Stimulated activated CD8-positive, alpha-beta memory T cell treated with anti-CD3 and anti-CD28 coated beads, Interleukin-12 subunit alpha, Interleukin-12 subunit beta, amount 100 ng/mL, for 1 hour (primary cell): ENCODE results near the gene ITFG1.
"Not testable (repeated sequence)": the region's sequence is repeated elsewhere in the genome, so short reads cannot be mapped to it uniquely, and the experiment has no call there.

Experiments used
- DNase-seq: peaks from one replicate; pipeline ENCODE4 v3.0.0-alpha.2; 2020; ENCODE audit warnings: low read depth

ITFG1 gene

DNA sequence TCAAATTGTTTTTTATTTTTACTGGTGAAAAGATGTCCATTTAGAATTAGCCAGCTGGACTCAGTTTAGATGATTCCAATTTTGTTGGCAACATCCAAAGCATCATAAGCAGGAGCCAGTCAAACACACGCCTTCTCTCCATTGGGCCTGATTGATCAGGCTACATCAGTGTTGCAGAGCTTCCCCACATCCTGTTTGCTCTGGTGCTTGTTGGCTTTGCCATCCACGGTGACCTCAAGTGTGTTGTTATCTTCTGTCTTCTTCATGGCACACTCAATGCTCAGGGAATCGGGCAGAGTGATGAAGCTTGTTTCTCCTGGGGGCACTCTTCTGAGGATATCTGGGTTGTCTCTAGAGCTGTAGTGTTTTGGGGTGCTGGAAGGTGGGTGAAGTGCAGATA lies 310.8 kb downstream of the ITFG1 start:
- no peak for DNase-seq

DNA sequence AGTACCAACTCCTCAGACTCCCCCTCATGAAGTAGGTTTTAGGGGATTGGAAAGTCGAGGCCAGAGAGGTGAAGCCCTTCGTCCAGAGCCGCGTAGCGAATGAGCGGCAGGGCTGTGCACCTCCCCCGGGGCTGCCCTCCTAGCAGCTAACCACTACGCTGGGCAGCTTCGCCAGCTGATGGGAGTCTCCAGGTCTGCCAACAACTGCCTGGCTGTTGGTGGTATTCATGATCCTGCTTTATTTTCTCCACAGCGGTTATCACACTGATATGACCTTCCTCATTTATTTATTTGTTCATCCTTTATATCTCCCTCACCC lies 316.3 kb downstream of the ITFG1 start:
- DNase-seq, result no peak

GRCh38 chr16:47143677-47144558 lies 316.9 kb downstream of the ITFG1 start, which contains the start of gene NETO2:
TSS of gene NETO2 (minus strand) at chr16:47143945. CDS start at chr16:47143612, 333 bp downstream.
- peak; percentile 33 for DNase-seq

DNA sequence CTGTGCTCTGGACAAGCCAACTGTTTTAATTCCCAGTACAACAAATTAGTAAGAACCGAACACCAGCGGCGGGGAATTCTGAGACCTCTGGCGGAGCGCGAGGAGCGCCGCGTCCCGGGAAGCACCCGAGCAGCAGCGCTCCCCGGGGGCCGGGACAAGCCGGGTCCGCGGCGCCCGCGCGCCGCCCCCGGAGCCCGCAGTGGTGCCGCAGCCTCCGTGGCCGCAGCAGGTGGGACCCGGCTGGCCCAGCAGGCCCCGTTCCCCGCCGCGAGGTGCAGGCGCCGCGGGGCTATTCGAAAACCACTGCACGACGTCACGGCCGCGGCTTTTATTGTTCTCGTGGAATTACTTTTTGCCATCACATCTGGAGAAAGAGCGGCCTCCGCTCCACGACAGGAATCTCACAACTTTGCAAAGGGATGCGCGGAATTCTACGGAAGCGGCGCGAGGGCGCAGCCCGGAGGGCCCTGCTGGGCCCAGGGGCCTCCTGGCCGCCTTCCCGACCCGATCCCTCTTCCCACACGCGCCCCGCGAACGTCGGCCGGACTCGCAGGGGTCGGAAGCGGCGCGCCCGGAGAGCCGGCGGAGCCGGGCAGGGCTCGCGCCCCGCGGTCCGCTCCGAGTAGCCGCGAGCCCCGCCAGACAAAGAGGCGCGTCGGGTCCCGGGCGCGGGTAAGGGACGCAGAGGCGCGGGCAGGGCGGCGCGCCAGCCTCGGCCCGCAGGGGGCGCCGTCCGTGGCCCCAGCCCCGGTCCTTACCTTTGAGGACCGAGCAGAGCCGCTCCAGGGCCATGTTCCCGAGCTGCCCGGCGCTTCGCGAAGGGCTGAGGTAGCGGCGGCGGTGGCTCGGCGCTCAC lies 317.8 kb downstream of the ITFG1 start:
- no peak for DNase-seq

GRCh38 chr16:47142486-47142820 lies 318.4 kb downstream of the ITFG1 start:
- DNase-seq, result no peak

DNA sequence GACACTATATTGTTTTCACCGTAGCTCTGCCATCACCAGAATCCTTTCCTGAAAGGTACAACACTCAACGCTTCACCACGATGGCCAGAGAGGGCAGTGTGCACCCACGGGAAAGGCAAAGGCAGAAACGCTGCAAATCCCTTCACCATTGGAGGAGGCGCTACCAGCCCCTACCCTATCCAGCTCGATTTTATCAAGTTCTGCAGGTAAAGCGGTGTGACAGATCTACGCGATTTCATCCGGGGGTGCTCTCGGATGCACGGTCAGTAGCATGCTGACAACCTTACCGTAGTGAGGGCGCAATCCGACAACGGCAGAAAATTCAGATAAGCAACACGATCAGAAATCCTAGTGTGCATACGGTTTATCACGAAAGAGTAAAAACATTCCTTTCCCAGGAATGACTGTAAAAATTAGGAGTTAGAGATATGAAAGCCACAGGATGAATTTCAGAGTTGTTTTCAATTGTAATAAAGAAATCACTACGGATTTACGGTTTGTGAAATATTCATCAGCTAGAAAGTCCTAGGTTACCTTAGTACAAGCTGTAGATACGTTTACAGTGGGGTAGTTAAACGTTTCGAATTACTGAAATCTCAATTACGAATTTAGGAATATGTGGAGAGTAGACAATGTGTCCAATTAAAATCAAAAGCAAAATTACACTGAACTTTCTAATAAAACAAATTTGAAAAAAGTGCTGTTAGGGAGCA lies 318.9 kb downstream of the ITFG1 start:
- DNase-seq, result peak; percentile 71

DNA sequence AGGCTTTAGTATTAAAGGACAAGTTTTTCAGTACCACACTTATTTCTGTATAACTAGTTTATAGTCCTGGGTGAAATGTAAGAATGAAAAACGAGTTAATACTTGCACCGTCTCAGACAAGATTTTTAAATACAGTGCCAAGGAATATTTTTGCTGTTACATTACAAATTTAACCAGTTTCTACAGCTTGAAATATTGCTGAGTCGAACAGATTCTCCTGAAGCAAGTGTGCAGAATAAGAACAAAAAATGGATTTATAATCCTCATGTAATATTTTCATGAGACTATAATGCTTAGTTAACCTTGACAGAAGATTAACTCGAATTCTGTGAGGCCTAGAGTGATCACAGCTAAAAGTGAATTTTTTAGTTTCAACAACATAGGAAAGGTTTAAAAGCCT lies 320.2 kb downstream of the ITFG1 start:
- no peak for DNase-seq

- DNase-seq, result no peak
These were observed 321.2 kb downstream of the ITFG1 start for GRCh38 chr16:47139561-47140185.

- not testable (repeated sequence) for DNase-seq
These were observed 322.9 kb downstream of the ITFG1 start for GRCh38 chr16:47137925-47138324.

GRCh38 chr16:47136099-47136842 lies 324.6 kb downstream of the ITFG1 start:
- no peak for DNase-seq

- DNase-seq, result no peak
These were observed 326.3 kb downstream of the ITFG1 start for GRCh38 chr16:47134550-47134949.

GRCh38 chr16:47132308-47132707 lies 328.6 kb downstream of the ITFG1 start:
- no peak for DNase-seq

- DNase-seq, result no peak
These were observed 331.0 kb downstream of the ITFG1 start for GRCh38 chr16:47129755-47130435.

- no peak for DNase-seq
These were observed 333.3 kb downstream of the ITFG1 start for GRCh38 chr16:47127541-47127940.

- no peak for DNase-seq
These were observed 335.1 kb downstream of the ITFG1 start for GRCh38 chr16:47125757-47126156.

GRCh38 chr16:47113130-47113529 lies 347.7 kb downstream of the ITFG1 start:
- DNase-seq, result no peak

DNA sequence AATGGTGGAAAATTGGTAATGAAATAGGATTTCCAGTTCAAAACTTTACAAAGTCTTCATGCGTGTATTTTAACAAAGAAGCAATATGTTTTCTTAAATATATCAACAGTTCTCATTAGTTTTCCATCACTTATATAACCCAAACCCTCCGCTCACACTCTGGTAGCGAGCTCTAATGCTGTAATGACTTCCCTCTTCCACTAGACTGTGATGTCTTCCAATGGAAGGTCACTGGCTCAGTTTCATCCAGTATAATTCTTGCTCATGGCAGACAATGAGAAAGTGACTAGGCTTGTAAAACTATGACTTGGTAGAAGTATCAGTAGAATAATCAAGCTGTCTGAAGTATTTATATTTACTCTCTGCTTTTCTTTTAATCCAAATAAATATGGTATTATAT lies 349.9 kb downstream of the ITFG1 start:
- no peak for DNase-seq

- no peak for DNase-seq
These were observed 351.5 kb downstream of the ITFG1 start for GRCh38 chr16:47109361-47109760.
